ENCODE measurements around the gene DNM1. TPM values are rescaled to one million over a fixed set of nuclear protein-coding genes. Genes with fewer than 3 reads are reported as not detected.

The DNM1 gene
- total RNA-seq, 2 donors from 2014 or later: 13.0 to 29.0 TPM

DNA sequence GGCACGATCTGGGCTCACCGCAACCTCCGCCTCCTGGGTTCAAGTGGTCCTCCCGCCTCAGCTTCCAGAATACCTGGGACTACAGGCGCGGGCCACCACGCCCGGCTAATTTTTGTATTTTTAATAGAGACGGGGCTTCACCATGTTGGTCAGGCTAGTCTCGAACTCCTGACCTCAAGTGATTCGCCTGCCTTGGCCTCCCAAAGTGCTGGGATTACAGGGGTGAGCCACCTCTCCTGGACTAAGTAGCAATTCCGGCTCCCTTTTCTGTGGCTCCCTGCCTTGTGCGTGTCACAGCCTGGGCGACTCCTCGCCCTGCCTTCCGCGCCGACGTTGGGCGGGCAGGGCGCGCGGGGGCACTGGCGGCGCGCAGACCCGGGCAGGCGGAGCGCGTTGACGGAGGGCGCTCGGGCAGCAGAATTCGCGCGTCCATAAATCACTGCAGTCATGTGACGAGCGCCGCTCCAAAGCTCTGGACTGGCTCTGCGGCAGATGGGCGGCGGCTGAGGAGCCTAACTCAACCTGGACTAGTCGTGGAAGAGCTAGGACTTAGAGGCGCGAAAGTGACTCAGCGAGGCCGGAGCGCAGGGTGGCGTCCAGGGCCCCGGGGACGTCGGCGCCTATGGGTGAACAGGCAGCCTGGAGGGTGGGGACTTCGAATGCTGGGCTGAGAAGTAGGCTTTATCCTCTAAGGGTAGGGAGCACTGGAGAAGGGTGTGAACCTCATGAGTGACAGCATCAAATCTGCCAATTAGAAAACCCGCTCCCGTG is 10.4 kb upstream of the DNM1 start:
- intact Hi-C loops (cut with DNase I): no loop called here

DNA sequence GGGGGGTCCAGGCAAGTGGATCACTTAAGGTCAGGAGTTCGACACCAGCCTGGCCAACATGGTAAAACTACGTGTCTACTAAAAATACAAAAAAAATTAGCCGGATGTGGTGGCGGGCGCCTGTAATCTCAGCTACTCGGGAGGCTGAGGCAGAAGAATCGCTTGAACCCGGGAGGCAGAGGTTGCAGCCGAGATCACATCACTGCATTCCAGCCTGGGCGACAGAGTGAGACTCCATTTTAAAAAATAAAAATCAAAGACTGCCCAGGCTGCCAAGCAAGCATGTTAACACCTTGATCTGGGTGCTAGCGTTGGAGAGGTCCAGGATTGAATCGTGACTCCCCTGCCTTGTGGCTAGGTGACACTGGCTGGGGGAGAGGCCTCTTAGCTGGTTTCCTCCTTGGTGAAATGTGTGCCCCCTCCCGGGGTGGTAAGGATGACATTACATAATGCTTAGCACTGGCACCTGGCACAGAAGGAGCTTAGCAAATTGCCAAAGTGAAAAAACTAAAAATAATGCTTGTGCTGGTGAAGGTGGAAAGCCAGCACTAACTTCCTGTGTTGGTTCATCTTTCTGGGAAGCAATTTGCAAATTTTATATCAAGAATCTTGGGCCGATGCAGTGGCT is 9.6 kb upstream of the DNM1 start:
- intact Hi-C loops (cut with DNase I): no loop called here
- WGBS, 2 donors: 76 to 82% methylated on average over 14 of the region's 14 CpGs

More for the DNA sequence above, 10.4 kb upstream of the DNM1 start:
- Histone ChIP-seq H3K4me3 (no peak overlapping the region), H3K4me1 (peaks cover 21% of the 10 kb centered on the region), H3K27me3 (no peaks in the 10 kb centered on the region), H3K9me3 (no peaks in the 10 kb centered on the region), H3K36me3 (replicated peaks in 1 of 2; ENCODE audit: insufficient read depth in 1 of 2, low read depth in 2 of 2) (no peaks in the 10 kb centered on the region), H3K27ac (peak overlapping the region in 3 of 4 donors; percentile 81 to 92 (median 81))
- TF ChIP-seq POLR2A (IDR thresholded peaks at IDR 0.05) (peak; percentile 21 to 74 (median 69)), CTCF (IDR thresholded peaks at IDR 0.05) (peak in 5 of 7 experiments; percentile 16 to 73 (median 23))
- DNase-seq: peak; percentile 77 to 88 (median 83)
- ATAC-seq: peak; percentile 83
- 17 to 41% methylated on average over 37 to 56 of the region's 56 CpGs for WGBS, 2 donors

DNA sequence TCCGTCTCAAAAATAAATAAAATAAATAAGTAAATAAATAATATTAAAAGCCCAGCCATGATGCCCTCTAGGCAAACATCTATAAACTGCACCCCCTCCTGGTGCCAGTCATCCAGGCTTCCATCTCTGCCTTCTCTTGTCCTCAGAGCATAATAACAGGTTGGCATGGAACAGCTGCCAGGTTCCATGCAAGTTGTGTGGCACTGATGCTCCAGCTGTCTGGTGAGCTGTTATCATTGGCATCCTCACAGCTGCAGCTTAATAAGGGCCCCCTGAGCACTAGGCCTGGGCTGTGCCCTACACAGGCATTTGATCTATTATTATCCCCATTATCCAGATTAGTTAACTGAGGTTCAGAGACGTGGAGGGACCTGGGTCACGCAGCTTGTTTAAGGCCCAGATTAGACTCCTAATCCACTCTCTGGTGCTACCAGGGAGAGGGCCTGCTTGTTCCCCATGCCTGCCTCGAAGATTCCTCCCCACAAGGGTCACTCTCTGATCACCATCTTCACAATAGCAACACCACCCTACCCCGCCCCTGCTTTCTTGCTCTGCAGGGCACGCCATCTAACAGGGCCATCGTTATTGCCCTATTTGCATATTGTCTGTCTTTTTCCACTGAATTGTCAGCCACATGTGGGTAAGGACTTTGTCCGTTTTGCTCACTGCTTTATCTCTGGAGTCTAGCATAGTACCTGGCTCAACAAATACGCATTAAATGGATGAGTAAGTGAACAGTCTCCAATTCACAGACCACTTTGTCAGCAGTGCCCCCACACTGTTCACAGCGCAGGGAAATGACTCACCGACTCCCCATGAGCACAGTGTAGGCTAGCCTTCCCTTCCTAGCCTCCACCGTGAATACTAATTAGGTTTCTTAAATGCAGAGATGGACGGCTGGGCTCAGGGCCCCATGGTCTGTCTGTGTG is 1.5 kb upstream of the DNM1 start:
- no peak overlapping the region for H3K27ac ChIP-seq
- ATAC-seq (no peak), DNase-seq (no peak)
- peaks cover 12% of the 10 kb centered on the region for H3K4me1 ChIP-seq
- H3K36me3 ChIP-seq (replicated peaks in 1 of 2; ENCODE audit: insufficient read depth in 1 of 2, low read depth in 2 of 2): no peaks in the 10 kb centered on the region
- WGBS, 2 donors: 80 to 85% methylated on average over 12 to 13 of the region's 13 CpGs
- H3K9me3 ChIP-seq: no peaks in the 10 kb centered on the region
- TF ChIP-seq CTCF (IDR thresholded peaks at IDR 0.05) (no peak), POLR2A (IDR thresholded peaks at IDR 0.05) (no peak)
- intact Hi-C loops (cut with DNase I): no loop called here
- no peak overlapping the region for H3K4me3 ChIP-seq
- H3K27me3 ChIP-seq: no peaks in the 10 kb centered on the region

More for the DNA sequence above, 9.6 kb upstream of the DNM1 start:
- Histone ChIP-seq H3K27me3 (no peaks in the 10 kb centered on the region), H3K27ac (peak overlapping the region in 3 of 4 donors; percentile 81 to 92 (median 81)), H3K36me3 (replicated peaks in 1 of 2; ENCODE audit: insufficient read depth in 1 of 2, low read depth in 2 of 2) (no peaks in the 10 kb centered on the region), H3K4me1 (peaks cover 21% of the 10 kb centered on the region), H3K4me3 (no peak overlapping the region), H3K9me3 (no peaks in the 10 kb centered on the region)
- no peak for DNase-seq
- no peak for ATAC-seq
- TF ChIP-seq POLR2A (IDR thresholded peaks at IDR 0.05): no peak
- TF ChIP-seq CTCF (IDR thresholded peaks at IDR 0.05): no peak

GRCh38 chr9:128202648-128203023 is 543 bp upstream of the DNM1 start:
- ATAC-seq: no peak

More at GRCh38 chr9:128202648-128203023, 543 bp upstream of the DNM1 start:
- Histone ChIP-seq H3K4me1 (peaks cover 12% of the 10 kb centered on the region), H3K9me3 (no peaks in the 10 kb centered on the region), H3K36me3 (replicated peaks in 1 of 2; ENCODE audit: insufficient read depth in 1 of 2, low read depth in 2 of 2) (no peaks in the 10 kb centered on the region), H3K27me3 (no peaks in the 10 kb centered on the region), H3K27ac (no peak overlapping the region), H3K4me3 (no peak overlapping the region)
- intact Hi-C loops (cut with DNase I): no loop called here
- 8 to 13% methylated on average over 2 of the region's 2 CpGs for WGBS, 2 donors
- no peak for DNase-seq
- TF ChIP-seq POLR2A (IDR thresholded peaks at IDR 0.05) (no peak), CTCF (IDR thresholded peaks at IDR 0.05) (no peak)
